HEK293 (cell line): ENCODE data around the gene ZFPM1.

Experiments
- CTCF ChIA-PET: fragments of 350-600 bp; formaldehyde crosslinking; extraction: SDS; loops from one replicate; lab custom pipeline; 2021; ENCODE audit warnings: antibody characterized with exemption; lab: Yijun Ruan, JAX
- POLR2A ChIA-PET: fragments of 300-600 bp; formaldehyde crosslinking; extraction: SDS; loops from one replicate; lab custom pipeline; 2020; ENCODE audit warnings: antibody characterized with exemption, inconsistent platforms; lab: Yijun Ruan, JAX
- H3K27ac ChIP-seq: fragments of 200-500 bp; sonication (Bioruptor generic); 2 replicates; pipeline ENCODE4 v1.5.1; 2014; ENCODE audit warnings: low read depth, low read length, control low read depth, inconsistent platforms; ENCODE audit errors: extremely low read depth
- H3K36me3 ChIP-seq, 2 experiments: fragments of 200-500 bp in 1 of 2; sonication (Bioruptor generic) in 1 of 2; 1 replicate in 1 of 2; 2 replicates in 1 of 2; pipeline ENCODE4 v1.5.1; 2014 to 2017; ENCODE audit warnings: inconsistent platforms in 2 of 2, low read length in 2 of 2; ENCODE audit not compliant: control insufficient read depth in 2 of 2, insufficient read depth in 1 of 2
- H3K4me1 ChIP-seq: fragments of 200-500 bp; sonication (Bioruptor generic); 2 replicates; pipeline ENCODE4 v1.5.1; 2014; ENCODE audit warnings: mild to moderate bottlenecking, low read length, inconsistent platforms; ENCODE audit not compliant: control insufficient read depth, insufficient read depth
- H3K4me3 ChIP-seq: 2 replicates; pipeline ENCODE4 v1.5.1; 2011; ENCODE audit warnings: low read depth, mild to moderate bottlenecking, control low read depth, low read length, moderate library complexity
- H3K9me3 ChIP-seq: fragments of 200-500 bp; sonication (Bioruptor generic); 2 replicates; pipeline ENCODE4 v1.5.1; 2014; ENCODE audit warnings: low read depth, low read length, inconsistent platforms; ENCODE audit not compliant: control insufficient read depth, insufficient read depth
- BCL6B ChIP-seq: fragments of 450-650 bp; formaldehyde crosslinking; IDR thresholded peaks from 2 replicates; pipeline ENCODE4 v1.5.1; 2017; ENCODE audit warnings: missing biosample characterization, missing genetic modification characterization
- GFI1B ChIP-seq: fragments of 450-650 bp; formaldehyde crosslinking; IDR thresholded peaks from 2 replicates; pipeline ENCODE4 v1.5.1; 2016; ENCODE audit warnings: missing biosample characterization, missing genetic modification characterization
- SP2 ChIP-seq: fragments of 450-650 bp; formaldehyde crosslinking; IDR thresholded peaks from 2 replicates; pipeline ENCODE4 v1.5.1; 2016; ENCODE audit warnings: missing biosample characterization, missing genetic modification characterization
- SP7 ChIP-seq: fragments of 450-650 bp; formaldehyde crosslinking; IDR thresholded peaks from 2 replicates; pipeline ENCODE4 v1.5.1; 2016; ENCODE audit warnings: missing biosample characterization, missing genetic modification characterization
- TRIM28 ChIP-seq: IDR thresholded peaks from 2 replicates; pipeline ENCODE4 v1.6.1; 2011; ENCODE audit warnings: low read length, control low read depth, borderline replicate concordance
- WT1 ChIP-seq: fragments of 450-650 bp; formaldehyde crosslinking; IDR thresholded peaks from 2 replicates; pipeline ENCODE4 v1.5.1; 2016; ENCODE audit warnings: missing biosample characterization, missing genetic modification characterization
- ZBTB20 ChIP-seq: fragments of 450-650 bp; formaldehyde crosslinking; IDR thresholded peaks from 2 replicates; pipeline ENCODE4 v1.5.1; 2016; ENCODE audit warnings: missing biosample characterization, missing genetic modification characterization
- ZBTB48 ChIP-seq: fragments of 450-650 bp; formaldehyde crosslinking; IDR thresholded peaks from 2 replicates; pipeline ENCODE4 v1.5.1; 2016; ENCODE audit warnings: missing biosample characterization, missing genetic modification characterization
- ZFHX2 ChIP-seq: fragments of 450-650 bp; formaldehyde crosslinking; conservative IDR thresholded peaks from 2 replicates; pipeline ENCODE4 v1.5.1; 2016; ENCODE audit warnings: missing biosample characterization, missing genetic modification characterization
- ZFP37 ChIP-seq: fragments of 450-650 bp; formaldehyde crosslinking; IDR thresholded peaks from 2 replicates; pipeline ENCODE4 v1.5.1; 2016; ENCODE audit warnings: missing biosample characterization, missing genetic modification characterization
- ZNF155 ChIP-seq: fragments of 450-650 bp; formaldehyde crosslinking; IDR thresholded peaks from 2 replicates; pipeline ENCODE4 v1.5.1; 2016; ENCODE audit warnings: missing biosample characterization, missing genetic modification characterization
- ZNF2 ChIP-seq: fragments of 450-650 bp; formaldehyde crosslinking; IDR thresholded peaks from 2 replicates; pipeline ENCODE4 v1.5.1; 2016; ENCODE audit warnings: missing biosample characterization, missing genetic modification characterization
- ZNF23 ChIP-seq: fragments of 450-650 bp; formaldehyde crosslinking; IDR thresholded peaks from 2 replicates; pipeline ENCODE4 v1.5.1; 2016; ENCODE audit warnings: missing biosample characterization, missing genetic modification characterization, borderline replicate concordance
- ZNF292 ChIP-seq: fragments of 450-650 bp; formaldehyde crosslinking; IDR thresholded peaks from 2 replicates; pipeline ENCODE4 v1.5.1; 2016; ENCODE audit warnings: low read depth, missing biosample characterization, missing genetic modification characterization, borderline replicate concordance
- ZNF302 ChIP-seq: fragments of 450-650 bp; formaldehyde crosslinking; IDR thresholded peaks from 2 replicates; pipeline ENCODE4 v1.5.1; 2016; ENCODE audit warnings: missing biosample characterization, missing genetic modification characterization, low read depth
- ZNF350 ChIP-seq: fragments of 450-650 bp; formaldehyde crosslinking; IDR thresholded peaks from 2 replicates; pipeline ENCODE4 v1.5.0; 2017; ENCODE audit warnings: missing biosample characterization, mild to moderate bottlenecking, missing genetic modification characterization
- ZNF398 ChIP-seq: fragments of 450-650 bp; formaldehyde crosslinking; IDR thresholded peaks from 2 replicates; pipeline ENCODE4 v1.5.1; 2017; ENCODE audit warnings: missing biosample characterization, missing genetic modification characterization
- ZNF423 ChIP-seq: fragments of 450-650 bp; formaldehyde crosslinking; IDR thresholded peaks from 2 replicates; pipeline ENCODE4 v1.5.1; 2016; ENCODE audit warnings: missing biosample characterization, missing genetic modification characterization
- ZNF433 ChIP-seq: fragments of 450-650 bp; formaldehyde crosslinking; IDR thresholded peaks from 2 replicates; pipeline ENCODE4 v1.5.1; 2016; ENCODE audit warnings: missing biosample characterization, missing genetic modification characterization, low read depth
- ZNF449 ChIP-seq: fragments of 450-650 bp; formaldehyde crosslinking; IDR thresholded peaks from 2 replicates; pipeline ENCODE4 v1.5.1; 2017; ENCODE audit warnings: missing biosample characterization, mild to moderate bottlenecking, missing genetic modification characterization, moderate library complexity
- ZNF518A ChIP-seq: fragments of 450-650 bp; formaldehyde crosslinking; conservative IDR thresholded peaks from 2 replicates; pipeline ENCODE4 v1.5.1; 2016; ENCODE audit warnings: low read depth, missing biosample characterization, missing genetic modification characterization
- ZNF544 ChIP-seq: fragments of 450-650 bp; formaldehyde crosslinking; IDR thresholded peaks from 2 replicates; pipeline ENCODE4 v1.5.0; 2017; ENCODE audit warnings: missing biosample characterization, missing genetic modification characterization
- ZNF558 ChIP-seq: fragments of 450-650 bp; formaldehyde crosslinking; IDR thresholded peaks from 2 replicates; pipeline ENCODE4 v1.5.1; 2016; ENCODE audit warnings: missing biosample characterization, missing genetic modification characterization
- ZNF600 ChIP-seq: fragments of 450-650 bp; formaldehyde crosslinking; IDR thresholded peaks from 2 replicates; pipeline ENCODE4 v1.5.1; 2016; ENCODE audit warnings: missing biosample characterization, missing genetic modification characterization
- ZNF621 ChIP-seq: fragments of 450-650 bp; formaldehyde crosslinking; IDR thresholded peaks from 2 replicates; pipeline ENCODE4 v1.5.1; 2017; ENCODE audit warnings: missing biosample characterization, missing genetic modification characterization
- ZNF626 ChIP-seq: fragments of 450-650 bp; sonication (Bioruptor Pico); formaldehyde crosslinking; IDR thresholded peaks from 2 replicates; pipeline ENCODE4 v1.5.1; 2018; ENCODE audit warnings: missing biosample characterization, missing genetic modification characterization, inconsistent platforms
- ZNF701 ChIP-seq: fragments of 450-650 bp; formaldehyde crosslinking; IDR thresholded peaks from 2 replicates; pipeline ENCODE4 v1.5.1; 2016; ENCODE audit warnings: missing biosample characterization, missing genetic modification characterization
- ZNF785 ChIP-seq: fragments of 450-650 bp; formaldehyde crosslinking; IDR thresholded peaks from 2 replicates; pipeline ENCODE4 v1.5.1; 2016; ENCODE audit warnings: missing biosample characterization, missing genetic modification characterization
- ZNF792 ChIP-seq: fragments of 450-650 bp; formaldehyde crosslinking; IDR thresholded peaks from 2 replicates; pipeline ENCODE4 v1.5.1; 2016; ENCODE audit warnings: missing biosample characterization, missing genetic modification characterization
- ZNF830 ChIP-seq: fragments of 450-650 bp; IDR thresholded peaks from 2 replicates; pipeline ENCODE4 v1.5.0; 2018; ENCODE audit warnings: missing biosample characterization, missing genetic modification characterization, low read depth, mild to moderate bottlenecking, moderate library complexity

ZFPM1 gene

GRCh38 chr16:88505405-88506082 is 52.5 kb downstream of the ZFPM1 start:
- H3K4me3 ChIP-seq, result no peak overlapping the region
- no peaks in the 10 kb centered on the region for H3K9me3 ChIP-seq
- H3K36me3 ChIP-seq, result peaks cover 0 to 10% of the 10 kb centered on the region in 2 experiments; a peak in 1 of 3 replicates
- no peak overlapping the region for H3K27ac ChIP-seq
- ChIA-PET POLR2A (interaction anchor here (1.6 kb wide), 1 partner anchor 51 kb away, joined by 3 read pairs; no protein-coding TSS in a partner anchor), CTCF (interaction anchor here (0.6 to 0.9 kb wide), 4 partner anchors 12 to 1158 kb away, joined by 3 to 6 read pairs (median 3); no protein-coding TSS in a partner anchor)
- H3K4me1 ChIP-seq, result peaks cover 13% of the 10 kb centered on the region
- TF ChIP-seq ZNF433 (tag by site-specific recombination) (no peak), SP2 (tag by site-specific recombination) (no peak), ZNF600 (tag by site-specific recombination) (no peak), ZNF558 (tag by site-specific recombination) (no peak), ZFHX2 (no peak; the same call in 1 of the 2 replicates), ZNF155 (tag by site-specific recombination) (no peak), ZBTB20 (no peak), ZNF785 (no peak), ZNF23 (no peak), ZNF830 (tag by site-specific recombination) (no peak), ZNF701 (tag by site-specific recombination) (no peak), WT1 (no peak; the same call in 1 of the 2 replicates), ZNF518A (tag by site-specific recombination) (no peak), ZNF350 (peak; percentile 74; the same call in 1 of the 2 replicates), GFI1B (tag by site-specific recombination) (no peak), ZNF621 (tag by site-specific recombination) (no peak), ZNF2 (tag by site-specific recombination) (no peak), ZBTB48 (tag by site-specific recombination) (peak; percentile 68; the same call in 1 of the 2 replicates), ZNF302 (no peak), ZNF423 (peak; percentile 82), SP7 (tag by site-specific recombination) (peak; percentile 63), ZNF449 (no peak), ZNF626 (tag by site-specific recombination) (no peak), ZFP37 (tag by site-specific recombination) (no peak), ZNF792 (tag by site-specific recombination) (no peak), ZNF544 (tag by site-specific recombination) (peak; percentile 86), TRIM28 (no peak), BCL6B (tag by site-specific recombination) (peak; percentile 19; the same call in 1 of the 2 replicates), ZNF292 (tag by site-specific recombination) (no peak), ZNF398 (tag by site-specific recombination) (0 out of 2 replicates have a peak, but pooled peaks have one; percentile 42)
